Hepatocyte (in vitro differentiated cells): ENCODE measurements around the gene IL2RA.

Experiments used
- EZH2 ChIP-seq: fragments of 200-600 bp; sonication (generic); IDR thresholded peaks from 2 replicates; pipeline ENCODE4 v1.6.1; 2016; ENCODE audit warnings: antibody characterized with exemption, mild to moderate bottlenecking, borderline replicate concordance
- EZH2phosphoT487 ChIP-seq: fragments of 200-600 bp; sonication (generic); IDR thresholded peaks from one replicate; pipeline ENCODE4 v1.6.1; 2018; ENCODE audit warnings: antibody characterized with exemption, mild to moderate bottlenecking, low read depth, moderate library complexity; ENCODE audit not compliant: unreplicated experiment, severe bottlenecking
- TF ChIP-seq, protein P1 (sequence below): fragments of 200-600 bp; sonication (generic); IDR thresholded peaks from 2 replicates; pipeline ENCODE4 v1.5.1; 2016; ENCODE audit warnings: antibody characterized with exemption, mild to moderate bottlenecking; ENCODE audit not compliant: poor library complexity

DNA sequence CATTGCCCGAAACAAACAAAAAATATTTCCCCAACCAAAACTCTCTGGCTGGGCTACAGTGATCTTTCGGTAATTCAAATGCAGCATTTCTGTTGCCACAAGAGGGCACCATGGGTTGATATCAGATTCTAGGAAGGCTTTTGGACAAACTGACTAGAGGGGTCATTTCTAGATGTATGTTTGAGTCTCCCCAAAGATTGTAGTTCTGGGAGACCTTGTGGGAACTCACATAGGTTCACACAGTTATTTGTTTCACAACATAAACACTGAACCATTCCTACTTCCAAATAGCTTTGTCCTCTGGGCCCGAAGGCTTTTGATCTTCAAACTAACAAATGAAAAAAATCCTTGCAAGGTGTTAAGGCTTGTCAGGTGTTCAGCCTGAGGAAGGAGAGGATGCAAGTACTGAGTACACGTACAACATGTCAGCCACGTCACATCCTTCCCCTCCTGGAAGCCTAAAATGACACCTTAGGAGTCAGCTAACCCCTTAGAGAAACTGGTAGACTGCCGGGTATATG, 47.9 kb downstream of the IL2RA start:
- TF ChIP-seq, protein P1, sequence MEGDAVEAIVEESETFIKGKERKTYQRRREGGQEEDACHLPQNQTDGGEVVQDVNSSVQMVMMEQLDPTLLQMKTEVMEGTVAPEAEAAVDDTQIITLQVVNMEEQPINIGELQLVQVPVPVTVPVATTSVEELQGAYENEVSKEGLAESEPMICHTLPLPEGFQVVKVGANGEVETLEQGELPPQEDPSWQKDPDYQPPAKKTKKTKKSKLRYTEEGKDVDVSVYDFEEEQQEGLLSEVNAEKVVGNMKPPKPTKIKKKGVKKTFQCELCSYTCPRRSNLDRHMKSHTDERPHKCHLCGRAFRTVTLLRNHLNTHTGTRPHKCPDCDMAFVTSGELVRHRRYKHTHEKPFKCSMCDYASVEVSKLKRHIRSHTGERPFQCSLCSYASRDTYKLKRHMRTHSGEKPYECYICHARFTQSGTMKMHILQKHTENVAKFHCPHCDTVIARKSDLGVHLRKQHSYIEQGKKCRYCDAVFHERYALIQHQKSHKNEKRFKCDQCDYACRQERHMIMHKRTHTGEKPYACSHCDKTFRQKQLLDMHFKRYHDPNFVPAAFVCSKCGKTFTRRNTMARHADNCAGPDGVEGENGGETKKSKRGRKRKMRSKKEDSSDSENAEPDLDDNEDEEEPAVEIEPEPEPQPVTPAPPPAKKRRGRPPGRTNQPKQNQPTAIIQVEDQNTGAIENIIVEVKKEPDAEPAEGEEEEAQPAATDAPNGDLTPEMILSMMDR: peak; percentile 68
- TF ChIP-seq EZH2phosphoT487: no peak
- TF ChIP-seq EZH2: no peak
